ENCODE results near the gene NFILZ.

DNA sequence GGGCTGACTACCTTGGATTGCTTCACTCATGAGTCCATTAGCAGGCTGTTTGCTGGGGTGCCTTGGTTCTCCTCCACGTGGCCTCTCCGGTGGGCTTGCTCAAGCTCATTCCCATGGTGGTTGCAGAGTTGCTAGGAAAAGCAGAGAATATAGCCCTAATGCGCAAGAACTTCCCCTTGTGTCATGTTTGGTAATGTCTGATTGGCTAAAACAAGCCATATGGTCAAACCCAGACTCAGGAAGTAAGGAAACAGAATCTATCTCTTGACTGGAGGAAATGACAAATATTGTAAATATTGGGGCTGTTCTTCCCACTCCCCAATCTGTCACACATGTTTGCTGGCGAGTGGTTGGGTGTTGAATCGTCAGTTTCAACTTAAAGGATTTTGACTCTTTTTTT lies 12.1 kb downstream of the NFILZ start:
- TF ChIP-seq POLR2A (IDR thresholded peaks at IDR 0.05), result no peak
- TF ChIP-seq, protein P1, sequence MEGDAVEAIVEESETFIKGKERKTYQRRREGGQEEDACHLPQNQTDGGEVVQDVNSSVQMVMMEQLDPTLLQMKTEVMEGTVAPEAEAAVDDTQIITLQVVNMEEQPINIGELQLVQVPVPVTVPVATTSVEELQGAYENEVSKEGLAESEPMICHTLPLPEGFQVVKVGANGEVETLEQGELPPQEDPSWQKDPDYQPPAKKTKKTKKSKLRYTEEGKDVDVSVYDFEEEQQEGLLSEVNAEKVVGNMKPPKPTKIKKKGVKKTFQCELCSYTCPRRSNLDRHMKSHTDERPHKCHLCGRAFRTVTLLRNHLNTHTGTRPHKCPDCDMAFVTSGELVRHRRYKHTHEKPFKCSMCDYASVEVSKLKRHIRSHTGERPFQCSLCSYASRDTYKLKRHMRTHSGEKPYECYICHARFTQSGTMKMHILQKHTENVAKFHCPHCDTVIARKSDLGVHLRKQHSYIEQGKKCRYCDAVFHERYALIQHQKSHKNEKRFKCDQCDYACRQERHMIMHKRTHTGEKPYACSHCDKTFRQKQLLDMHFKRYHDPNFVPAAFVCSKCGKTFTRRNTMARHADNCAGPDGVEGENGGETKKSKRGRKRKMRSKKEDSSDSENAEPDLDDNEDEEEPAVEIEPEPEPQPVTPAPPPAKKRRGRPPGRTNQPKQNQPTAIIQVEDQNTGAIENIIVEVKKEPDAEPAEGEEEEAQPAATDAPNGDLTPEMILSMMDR (IDR thresholded peaks at IDR 0.05), result no peak
